Thyroid gland (tissue), 4 donors: ENCODE results near the gene OSGIN1. TPM values are rescaled to one million over a fixed set of nuclear protein-coding genes. Genes with fewer than 3 reads are reported as not detected.
"Not testable (repeated sequence)": the region's sequence is repeated elsewhere in the genome, so short reads cannot be mapped to it uniquely, and the experiment has no call there.

Experiments used
- DNase-seq, 2 donors: peaks; one replicate each; pipeline ENCODE4 v3.0.0-alpha.2; 2019
- H3K27ac ChIP-seq, 3 donors: fragments of 200-600 bp; sonication (generic); 1 replicate in 2 of 3; 2 replicates in 1 of 3; pipeline ENCODE4 v1.5.1; 2016 to 2019; ENCODE audit warnings: mild to moderate bottlenecking in 1 of 3, moderate library complexity in 1 of 3
- H3K27me3 ChIP-seq: fragments of 200-600 bp; sonication (generic); one replicate; pipeline ENCODE4 v1.5.1; 2019
- H3K36me3 ChIP-seq, 2 donors: fragments of 200-600 bp; sonication (generic); one replicate each; pipeline ENCODE4 v1.5.1; 2016 to 2019
- H3K4me1 ChIP-seq, 2 donors: fragments of 200-600 bp; sonication (generic); one replicate each; pipeline ENCODE4 v1.5.1; 2017 to 2019
- H3K4me3 ChIP-seq, 3 donors: fragments of 200-600 bp; sonication (generic); replicated peaks in 1 of 3; 1 replicate in 2 of 3; 2 replicates in 1 of 3; pipeline ENCODE4 v1.5.1; 2016; ENCODE audit warnings: mild to moderate bottlenecking in 1 of 3
- H3K9me3 ChIP-seq: fragments of 200-600 bp; sonication (generic); one replicate; pipeline ENCODE4 v1.5.1; 2017
- CTCF ChIP-seq, 6 experiments: fragments of 200-600 bp in 3 of 6; fragments of 450-650 bp in 3 of 6; sonication (generic) in 3 of 6; IDR thresholded peaks; one replicate each; pipeline ENCODE4 v1.5.1; 2016 to 2019; ENCODE audit warnings: antibody characterized with exemption in 6 of 6, mild to moderate bottlenecking in 2 of 6, inconsistent platforms in 1 of 6, moderate library complexity in 1 of 6
- POLR2A ChIP-seq, 2 donors: fragments of 450-650 bp; IDR thresholded peaks; one replicate each; pipeline ENCODE4 v1.6.1; 2017; ENCODE audit warnings: antibody characterized with exemption in 2 of 2, mild to moderate bottlenecking in 2 of 2, moderate library complexity in 1 of 2
- WGBS, 2 donors: methylation state at CpG; one replicate each; pipeline ENCODE4 v1.1.5; 2017; 5-methylcytosine and 5-hydroxymethylcytosine counted together
- intact Hi-C: fragments of 100-400 bp; cut with DNase I; formaldehyde crosslinking; loops from one replicate; pipeline ENCODE4 v1.15.1; 2023
- total RNA-seq, 4 donors: library from RNA; depleted of rRNA; stranded (reverse); fragments of >200 nt; gene quantifications; one replicate each; pipeline ENCODE4 v1.2.3, GENCODE V29; 2016

OSGIN1 gene
- total RNA-seq, 4 donors from 2014 or later: 14.5 to 53.5 (median 31.9) TPM

DNA sequence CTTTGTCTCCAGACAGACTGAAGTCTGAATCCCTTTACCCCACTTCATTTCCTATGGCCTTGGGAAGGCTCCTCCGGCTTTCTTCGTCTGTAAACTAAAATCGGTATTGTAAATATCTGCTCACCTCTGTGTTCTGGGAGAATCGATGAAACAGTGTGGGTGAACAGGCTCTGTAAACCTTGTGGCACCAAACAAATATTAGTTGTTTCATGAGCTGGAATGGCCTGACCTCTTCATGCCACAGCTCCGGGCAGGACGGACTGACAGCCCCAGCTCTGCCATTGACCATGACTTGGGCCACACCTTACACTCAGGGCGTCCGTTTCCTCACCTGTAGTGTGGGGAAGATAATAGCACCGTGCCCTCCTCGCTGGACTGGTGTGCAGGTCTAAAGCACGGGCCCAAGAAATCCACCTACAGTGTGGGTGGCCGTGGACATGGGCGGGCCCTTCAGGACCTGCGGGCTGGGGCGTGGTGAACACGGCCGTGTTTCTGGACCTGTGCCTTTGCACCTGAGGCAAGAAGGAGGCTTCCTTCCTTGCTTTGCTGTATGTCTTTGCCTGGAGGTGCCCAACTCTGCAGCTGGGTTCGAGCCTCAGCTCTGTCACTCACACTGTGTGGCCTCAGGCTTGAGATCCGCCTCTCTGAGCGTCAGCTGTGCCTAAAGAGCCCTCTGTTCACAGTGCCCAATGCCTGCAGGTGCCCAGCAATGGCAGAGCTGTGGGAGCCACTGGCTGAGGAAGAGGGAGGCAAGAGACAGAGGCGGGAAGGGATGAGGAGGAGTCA lies 6.1 kb upstream of the OSGIN1 start:
- intact Hi-C loops: no loop called here
- Histone ChIP-seq H3K27ac (no peak overlapping the region), H3K9me3 (no peaks in the 10 kb centered on the region), H3K4me1 (peaks cover 4 to 10% of the 10 kb centered on the region in 2 donors), H3K36me3 (no peaks in the 10 kb centered on the region), H3K4me3 (no peak overlapping the region), H3K27me3 (no peaks in the 10 kb centered on the region)
- 83 to 97% methylated on average over 17 to 21 of the region's 21 CpGs for WGBS, 2 donors
- TF ChIP-seq CTCF (IDR thresholded peaks at IDR 0.05) (no peak), POLR2A (IDR thresholded peaks at IDR 0.05) (no peak)
- DNase-seq: no peak

GRCh38 chr16:83947642-83948234 lies 5.3 kb upstream of the OSGIN1 start:
- Histone ChIP-seq H3K27ac (no peak overlapping the region), H3K36me3 (no peaks in the 10 kb centered on the region), H3K4me1 (peaks cover 9 to 16% of the 10 kb centered on the region in 2 donors), H3K9me3 (no peaks in the 10 kb centered on the region), H3K4me3 (no peak overlapping the region), H3K27me3 (no peaks in the 10 kb centered on the region)
- no peak for TF ChIP-seq POLR2A (IDR thresholded peaks at IDR 0.05)
- no peak for TF ChIP-seq CTCF (IDR thresholded peaks at IDR 0.05)
- no peak for DNase-seq
- intact Hi-C loops: no loop called here
- 89 to 91% methylated on average over 13 to 14 of the region's 14 CpGs for WGBS, 2 donors

GRCh38 chr16:83948914-83949723 lies 3.9 kb upstream of the OSGIN1 start:
- 88 to 97% methylated on average over 11 to 13 of the region's 13 CpGs for WGBS, 2 donors
- Histone ChIP-seq H3K27me3 (no peaks in the 10 kb centered on the region), H3K36me3 (no peaks in the 10 kb centered on the region), H3K4me1 (peaks cover 20 to 23% of the 10 kb centered on the region in 2 donors), H3K9me3 (no peaks in the 10 kb centered on the region), H3K4me3 (no peak overlapping the region), H3K27ac (no peak overlapping the region)
- intact Hi-C loops: no loop called here
- no peak for TF ChIP-seq POLR2A (IDR thresholded peaks at IDR 0.05)
- TF ChIP-seq CTCF (IDR thresholded peaks at IDR 0.05): no peak
- no peak for DNase-seq

- H3K27ac ChIP-seq: no peak overlapping the region
- no peak for DNase-seq
- no peaks in the 10 kb centered on the region for H3K36me3 ChIP-seq
- H3K27me3 ChIP-seq: no peaks in the 10 kb centered on the region
- H3K4me3 ChIP-seq: no peak overlapping the region
- H3K4me1 ChIP-seq: peaks cover 25 to 29% of the 10 kb centered on the region in 2 donors
- TF ChIP-seq POLR2A (IDR thresholded peaks at IDR 0.05): no peak
- no peak for TF ChIP-seq CTCF (IDR thresholded peaks at IDR 0.05)
- WGBS, 2 donors: 86 to 94% methylated on average over 5 of the region's 5 CpGs
- intact Hi-C loops: no loop called here
- H3K9me3 ChIP-seq: no peaks in the 10 kb centered on the region
Measured at GRCh38 chr16:83949724-83950001, 3.4 kb upstream of the OSGIN1 start.

- H3K36me3 ChIP-seq, DNase-seq, intact Hi-C loops, H3K27me3 ChIP-seq, H3K4me3 ChIP-seq, H3K27ac ChIP-seq, H3K9me3 ChIP-seq: not testable (repeated sequence)
- peaks cover 28 to 35% of the 10 kb centered on the region in 2 donors for H3K4me1 ChIP-seq
- WGBS, 2 donors: 62 to 83% methylated on average over 4 to 10 of the region's 10 CpGs
Measured at GRCh38 chr16:83950862-83951399, 2.1 kb upstream of the OSGIN1 start.
